ENCODE measurements around the gene PPT2. TPM values are rescaled to one million over a fixed set of nuclear protein-coding genes. Genes with fewer than 3 reads are reported as not detected.
"Not testable (repeated sequence)": the region's sequence is repeated elsewhere in the genome, so short reads cannot be mapped to it uniquely, and the experiment has no call there.

PPT2 gene
- total RNA-seq, 1 donor from 2014 or later: 15.6 TPM

DNA sequence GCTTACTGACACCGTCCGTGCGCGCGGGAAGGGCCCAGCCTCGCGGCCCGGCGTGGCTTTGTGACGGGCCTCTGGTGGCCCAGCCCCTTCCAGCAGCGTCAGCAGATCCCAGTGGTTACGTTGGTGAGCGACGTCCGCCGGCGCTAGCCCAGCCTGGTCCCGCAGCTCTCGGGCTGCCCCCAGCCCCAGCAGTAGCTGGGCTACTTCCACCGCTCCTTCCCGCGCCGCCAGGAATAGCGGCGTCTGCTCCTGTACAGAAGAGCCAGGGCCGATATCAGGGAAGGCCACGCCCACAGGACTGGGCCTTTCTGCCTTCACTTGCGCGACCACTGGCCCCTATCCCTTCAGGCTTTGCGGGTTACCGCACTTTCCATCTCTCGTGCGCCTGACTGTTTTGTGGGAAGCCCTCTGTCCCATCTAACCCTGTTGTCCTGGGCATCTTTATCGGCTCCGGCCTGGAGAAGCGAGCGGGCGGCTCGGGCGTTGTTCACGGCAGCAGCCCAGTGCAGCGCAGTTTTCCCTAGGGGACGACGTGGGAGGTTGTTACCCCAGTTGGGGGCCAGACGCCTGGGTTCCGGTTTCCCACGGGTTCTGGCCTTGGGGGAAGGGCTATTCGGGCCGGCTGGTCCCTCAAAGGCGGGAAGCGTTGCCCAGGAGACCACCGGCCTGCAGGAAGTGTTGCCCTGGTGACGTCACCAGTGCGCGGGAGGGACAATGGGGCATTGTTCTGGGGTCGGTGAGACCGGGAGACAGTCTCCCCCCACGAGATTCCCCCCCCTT is 42.2 kb downstream of the PPT2 start:
- intact Hi-C loops (cut with DNase I): loop anchor here (1.0 to 5.0 kb wide), 4 partner anchors 19 to 65 kb away; partner anchors contain the start of genes AGPAT1, FKBPL and PPT2
- DNase-seq (ENCODE audit: low spot score): peak; percentile 94

DNA sequence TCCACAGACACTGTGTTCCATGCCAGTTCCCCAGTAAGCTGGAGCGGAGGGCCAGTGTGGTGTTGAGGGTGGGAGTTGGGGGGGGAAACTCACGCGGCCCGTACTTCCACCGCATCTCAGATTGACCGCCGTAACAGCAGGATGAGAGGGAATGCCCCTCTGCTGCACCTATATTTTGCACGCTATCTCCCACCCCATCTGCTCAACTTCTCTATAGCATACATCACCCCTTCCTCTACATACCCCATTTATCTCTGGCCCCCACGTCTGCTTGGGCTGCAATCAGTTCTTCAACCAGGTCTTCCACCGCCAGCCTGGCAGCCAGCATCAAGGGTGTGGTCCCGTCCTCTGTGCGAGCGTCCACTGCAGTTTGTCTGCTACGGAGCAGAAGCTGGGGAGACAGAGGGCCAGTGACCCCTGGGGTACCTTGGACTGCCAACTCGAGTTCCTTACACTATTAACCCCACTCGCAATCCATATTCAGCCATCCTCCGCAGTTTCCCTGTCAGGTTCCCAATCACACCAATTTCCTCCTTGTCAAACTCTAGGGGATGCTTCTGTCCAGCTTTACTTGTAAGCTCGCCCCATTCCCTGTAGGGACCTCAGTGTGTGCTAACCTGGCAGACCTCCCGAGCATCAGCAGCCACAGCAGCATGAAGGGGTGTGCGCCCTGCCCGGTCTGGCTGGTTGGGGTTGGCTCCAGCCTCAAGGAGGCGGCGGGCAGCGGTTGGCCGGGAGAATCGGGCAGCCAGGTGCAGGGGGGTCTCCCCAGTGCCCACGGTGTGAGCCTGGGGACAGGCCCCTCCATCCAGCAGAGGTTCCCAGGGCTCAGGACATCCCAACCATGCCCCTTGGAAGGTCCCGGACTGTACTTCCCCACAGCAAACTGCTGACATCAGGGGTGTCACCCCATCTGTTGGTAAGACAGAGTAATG is 43.0 kb downstream of the PPT2 start:
- DNase-seq (ENCODE audit: low spot score): peak; percentile 79
- intact Hi-C loops (cut with DNase I): loop anchor here (2.0 to 5.0 kb wide), 2 partner anchors 60 to 66 kb away; partner anchors contain the start of gene FKBPL

DNA sequence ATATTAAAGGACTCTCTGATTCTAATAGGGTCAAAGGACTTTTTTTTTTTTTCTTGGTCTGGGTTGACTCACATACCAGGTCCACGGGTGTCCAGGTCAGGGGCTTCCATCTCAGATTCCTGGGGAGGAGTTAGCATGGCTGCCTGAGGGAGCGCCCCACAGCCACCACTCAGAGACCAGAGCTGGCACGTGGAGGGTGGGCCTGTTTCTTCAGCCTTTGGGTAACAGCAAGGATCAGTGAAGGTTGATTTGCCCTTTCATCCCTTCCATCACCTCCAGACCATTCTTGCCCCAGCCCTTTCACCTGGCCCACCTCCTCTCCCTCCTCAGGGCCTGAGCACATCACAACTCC is 44.4 kb downstream of the PPT2 start:
- intact Hi-C loops (cut with DNase I): loop anchor here (5.0 kb wide), 1 partner anchor 59 kb away; no protein-coding TSS in a partner anchor
- DNase-seq (ENCODE audit: low spot score): peak; percentile 38

DNA sequence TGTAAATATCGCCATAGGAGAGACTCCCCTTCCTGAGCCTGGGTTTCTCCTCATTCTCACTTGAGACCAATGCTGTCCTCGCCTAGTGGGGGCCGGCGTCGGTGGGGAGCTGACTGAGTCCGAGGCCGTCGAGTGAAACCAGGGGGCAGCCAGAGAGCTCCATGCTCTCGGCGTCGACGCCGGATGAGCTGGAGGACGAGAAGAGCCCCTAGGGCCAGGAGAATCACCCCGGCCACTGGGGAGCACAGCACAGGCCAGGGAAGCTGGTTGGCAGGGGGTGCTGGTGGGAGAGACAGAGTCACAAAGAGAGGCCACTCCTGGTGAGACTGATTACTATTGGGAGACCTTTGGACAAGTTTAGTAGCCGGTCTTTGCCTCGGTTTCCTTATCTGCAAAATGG is 44.9 kb downstream of the PPT2 start:
- intact Hi-C loops (cut with DNase I): loop anchor here (5.0 kb wide), 1 partner anchor 58 kb away; no protein-coding TSS in a partner anchor
- peak; percentile 51 for DNase-seq (ENCODE audit: low spot score)

GRCh38 chr6:32200711-32201475 is 47.0 kb downstream of the PPT2 start:
- DNase-seq (ENCODE audit: low spot score): peak; percentile 39
- intact Hi-C loops (cut with DNase I): no loop called here

DNA sequence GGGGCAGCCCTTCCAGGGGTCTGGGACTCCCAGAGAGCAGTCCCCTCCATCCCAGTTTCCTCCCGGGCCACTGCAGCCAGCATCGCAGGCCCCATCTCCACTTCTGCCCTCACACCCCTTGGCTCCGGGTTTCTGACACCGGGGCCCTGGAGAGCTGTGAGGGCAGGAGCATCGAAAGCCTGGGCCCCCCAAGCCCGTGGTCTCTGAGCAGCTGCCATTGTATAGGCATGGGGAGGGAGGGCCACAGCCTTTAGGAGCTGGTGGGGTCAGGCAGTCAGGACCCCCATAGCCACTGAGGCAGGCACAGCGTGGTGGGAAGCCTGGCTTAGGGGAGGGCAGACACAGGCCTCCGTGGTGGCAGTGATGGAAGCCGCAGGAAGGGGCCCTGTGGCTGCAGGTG is 48.2 kb downstream of the PPT2 start:
- intact Hi-C loops (cut with DNase I): no loop called here
- peak; percentile 47 for DNase-seq (ENCODE audit: low spot score)

GRCh38 chr6:32203426-32204267 is 49.7 kb downstream of the PPT2 start:
- intact Hi-C loops (cut with DNase I): no loop called here
- DNase-seq (ENCODE audit: low spot score): peak; percentile 43

- peak; percentile 71 for DNase-seq (ENCODE audit: low spot score)
- intact Hi-C loops (cut with DNase I): no loop called here
Observed at GRCh38 chr6:32204268-32204715, 50.4 kb downstream of the PPT2 start.

DNA sequence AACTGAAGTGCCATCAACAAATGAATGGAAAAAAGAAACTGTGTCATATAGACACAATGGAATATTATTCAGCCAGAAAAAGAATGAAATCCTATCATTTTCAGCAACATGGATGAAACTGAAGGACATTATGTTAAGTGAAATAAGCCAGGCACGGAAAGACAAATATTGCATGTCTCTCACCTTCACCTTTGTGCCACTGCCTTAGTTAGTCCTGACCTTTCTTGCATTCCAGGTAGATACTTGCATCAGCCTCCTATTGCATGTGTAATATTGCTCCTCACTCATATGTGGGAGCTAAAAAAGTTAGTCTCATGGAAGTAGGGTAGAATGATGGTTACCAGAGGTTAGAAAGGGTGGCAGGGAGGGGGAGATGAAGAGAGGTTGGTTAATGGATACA is 55.1 kb downstream of the PPT2 start:
- DNase-seq (ENCODE audit: low spot score): no peak
- intact Hi-C loops (cut with DNase I): no loop called here

DNA sequence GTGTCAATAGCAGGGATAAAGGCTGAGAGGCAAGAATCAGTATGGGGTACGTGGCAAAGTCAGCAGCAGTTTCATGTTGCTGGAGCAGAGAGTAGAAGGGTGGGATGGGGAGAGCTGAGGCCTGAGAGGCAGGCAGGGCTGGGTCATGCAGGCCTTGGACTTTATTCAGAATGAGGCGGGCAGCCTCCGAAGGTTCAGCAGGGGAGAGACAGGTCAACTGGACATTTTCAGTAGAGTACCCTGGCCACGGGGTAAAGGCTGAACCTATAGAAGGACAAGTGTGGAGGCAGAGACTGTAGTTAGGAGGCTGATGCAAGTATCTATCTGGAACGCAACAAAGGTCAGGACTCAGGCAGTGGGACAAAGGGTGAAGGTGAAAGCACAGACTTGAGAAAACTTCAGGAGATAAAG is 56.3 kb downstream of the PPT2 start:
- intact Hi-C loops (cut with DNase I): no loop called here
- peak; percentile 51 for DNase-seq (ENCODE audit: low spot score)

- intact Hi-C loops (cut with DNase I); DNase-seq (ENCODE audit: low spot score): not testable (repeated sequence)
Observed at GRCh38 chr6:32211432-32211831, 57.5 kb downstream of the PPT2 start.

GRCh38 chr6:32212076-32212760 is 58.3 kb downstream of the PPT2 start:
- peak; percentile 53 for DNase-seq (ENCODE audit: low spot score)
- intact Hi-C loops (cut with DNase I): no loop called here

Small RNA genes within 50 kb of the gene (microRNA-seq; reads per million reads assigned to microRNA genes)
- gene MIR6721: not detected
- gene MIR6833: not detected

Other genes starting within 250 kb of the PPT2 start
- gene C2, start 226.4 kb upstream of the PPT2 start, total RNA-seq: 5.1 TPM
- gene CFB, start 208.0 kb upstream of the PPT2 start, total RNA-seq: 5.0 TPM
- gene NELFE, start 195.2 kb upstream of the PPT2 start, total RNA-seq: 46.7 TPM
- 33.2 TPM for gene SKIC2, start 195.0 kb upstream of the PPT2 start, total RNA-seq
- 14.0 TPM for gene DXO, start 182.0 kb upstream of the PPT2 start, total RNA-seq
- 131 TPM for gene C4A, start 172.1 kb upstream of the PPT2 start, total RNA-seq
- gene C4B, start 139.3 kb upstream of the PPT2 start, total RNA-seq: 92.4 TPM
- 2.0 TPM for gene CYP21A2, start 115.7 kb upstream of the PPT2 start, total RNA-seq
- 59.9 TPM for gene TNXB, start 44.8 kb upstream of the PPT2 start, total RNA-seq
- gene ATF6B, start 25.9 kb upstream of the PPT2 start, total RNA-seq: 40.8 TPM
- 1.9 TPM for gene FKBPL, start 23.9 kb upstream of the PPT2 start, total RNA-seq
- gene PRRT1, start 2.2 kb upstream of the PPT2 start, total RNA-seq: 0.83 TPM
- gene EGFL8, start 10.5 kb downstream of the PPT2 start, total RNA-seq: 5.1 TPM
- gene AGPAT1, start 21.9 kb downstream of the PPT2 start, total RNA-seq: 47.2 TPM
- 60.7 TPM for gene RNF5, start 24.3 kb downstream of the PPT2 start, total RNA-seq
- gene AGER, start 30.1 kb downstream of the PPT2 start, total RNA-seq: 3.5 TPM
- gene PBX2, start 36.1 kb downstream of the PPT2 start, total RNA-seq: 46.9 TPM
- gene GPSM3, start 38.5 kb downstream of the PPT2 start, total RNA-seq: 6.9 TPM
- 31.2 TPM for gene NOTCH4, start 69.9 kb downstream of the PPT2 start, total RNA-seq
- not detected for gene TSBP1, start 217.8 kb downstream of the PPT2 start, total RNA-seq